GM12801 (cell line): Measurements from ENCODE around the gene RGS21.

Source experiments
- TF ChIP-seq, protein P1 (sequence below): IDR thresholded peaks from one replicate; pipeline ENCODE4 v1.5.1; 2011; ENCODE audit warnings: control low read depth; ENCODE audit not compliant: insufficient read length; ENCODE audit errors: extremely low read depth

Gene RGS21

DNA sequence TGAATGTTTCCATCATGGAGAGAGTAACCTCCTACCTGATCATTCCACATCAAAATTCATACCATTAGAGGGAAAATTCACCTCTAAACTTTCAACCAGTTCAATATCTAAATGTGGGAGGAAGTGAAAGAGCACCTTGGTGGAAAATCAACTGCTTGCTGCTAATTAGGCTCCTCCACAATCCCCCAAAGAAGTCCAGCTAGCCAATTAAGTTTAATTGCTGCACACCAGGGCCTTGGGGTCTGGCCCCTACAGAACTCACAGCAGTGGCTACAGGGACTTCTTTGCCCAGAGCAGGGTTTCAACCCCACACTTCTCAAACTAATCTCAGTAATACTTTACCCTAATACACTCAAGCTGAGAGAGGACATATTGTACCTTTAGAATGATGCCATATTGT, 62.1 kb downstream of the RGS21 start:
- TF ChIP-seq, protein P1, sequence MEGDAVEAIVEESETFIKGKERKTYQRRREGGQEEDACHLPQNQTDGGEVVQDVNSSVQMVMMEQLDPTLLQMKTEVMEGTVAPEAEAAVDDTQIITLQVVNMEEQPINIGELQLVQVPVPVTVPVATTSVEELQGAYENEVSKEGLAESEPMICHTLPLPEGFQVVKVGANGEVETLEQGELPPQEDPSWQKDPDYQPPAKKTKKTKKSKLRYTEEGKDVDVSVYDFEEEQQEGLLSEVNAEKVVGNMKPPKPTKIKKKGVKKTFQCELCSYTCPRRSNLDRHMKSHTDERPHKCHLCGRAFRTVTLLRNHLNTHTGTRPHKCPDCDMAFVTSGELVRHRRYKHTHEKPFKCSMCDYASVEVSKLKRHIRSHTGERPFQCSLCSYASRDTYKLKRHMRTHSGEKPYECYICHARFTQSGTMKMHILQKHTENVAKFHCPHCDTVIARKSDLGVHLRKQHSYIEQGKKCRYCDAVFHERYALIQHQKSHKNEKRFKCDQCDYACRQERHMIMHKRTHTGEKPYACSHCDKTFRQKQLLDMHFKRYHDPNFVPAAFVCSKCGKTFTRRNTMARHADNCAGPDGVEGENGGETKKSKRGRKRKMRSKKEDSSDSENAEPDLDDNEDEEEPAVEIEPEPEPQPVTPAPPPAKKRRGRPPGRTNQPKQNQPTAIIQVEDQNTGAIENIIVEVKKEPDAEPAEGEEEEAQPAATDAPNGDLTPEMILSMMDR: no peak

DNA sequence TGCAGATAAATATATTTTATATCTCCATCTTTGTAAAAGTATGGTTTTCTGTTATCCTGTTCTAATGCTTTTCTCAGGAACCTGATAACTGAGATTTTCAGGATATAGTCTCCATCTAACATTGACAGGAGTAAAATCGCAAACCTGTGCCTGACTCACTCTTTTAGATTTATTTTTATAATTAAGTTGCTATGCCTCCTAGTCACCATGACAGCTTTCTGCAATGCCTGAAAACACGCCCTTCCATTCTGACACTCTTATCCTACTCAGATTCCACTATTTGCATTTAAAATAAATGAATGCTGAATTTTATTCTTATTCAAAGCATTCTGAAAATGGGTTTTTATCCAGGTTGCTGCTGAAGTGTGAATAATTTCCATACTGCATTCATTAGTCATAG, 62.8 kb downstream of the RGS21 start:
- TF ChIP-seq, protein P1: no peak

DNA sequence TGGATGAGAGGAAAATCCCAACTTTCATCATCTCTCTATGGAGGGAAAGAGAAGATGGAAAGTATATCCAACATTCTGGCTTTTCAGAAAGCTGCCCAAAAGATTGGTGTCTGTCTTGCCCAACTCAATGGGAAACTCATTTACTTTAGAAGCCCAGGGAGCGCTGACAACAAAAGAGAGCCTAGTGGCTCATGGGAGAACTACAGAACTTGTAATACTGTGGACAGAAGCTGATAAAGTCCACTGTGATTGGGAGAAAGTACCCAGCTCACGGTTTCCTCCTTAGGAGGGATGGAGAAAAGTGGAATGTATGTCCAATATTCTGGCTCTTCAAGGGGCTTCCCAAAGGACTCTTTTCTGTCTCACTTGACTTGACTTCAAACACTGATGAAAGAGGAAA, 66.0 kb downstream of the RGS21 start:
- TF ChIP-seq, protein P1: no peak

DNA sequence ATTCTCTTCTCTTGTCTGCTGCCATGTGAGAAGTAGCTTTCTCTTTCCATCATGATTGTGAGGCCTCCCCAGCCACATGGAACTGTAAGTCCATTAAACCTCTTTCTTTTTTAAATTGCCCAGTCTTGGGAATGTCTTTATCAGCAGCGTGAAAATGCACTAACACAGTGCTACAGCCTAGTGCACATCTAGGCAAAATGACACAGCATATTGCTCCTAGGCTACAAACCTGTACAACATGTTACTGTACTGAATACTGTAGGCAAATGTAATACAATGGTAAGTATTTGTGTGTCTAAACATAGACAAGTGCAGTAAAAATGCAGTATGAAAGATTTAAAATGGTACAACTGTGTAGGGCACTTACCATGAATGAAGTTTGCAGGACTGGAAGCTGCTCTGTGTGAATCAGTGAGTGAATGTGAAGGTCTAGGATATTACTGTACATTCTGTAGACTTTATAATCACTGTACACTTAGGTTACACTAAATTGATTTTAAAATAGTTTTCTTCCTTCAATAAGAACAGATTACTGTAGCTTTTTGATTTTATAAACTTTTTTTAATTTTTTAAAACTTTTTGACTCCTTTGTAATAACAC, 69.4 kb downstream of the RGS21 start:
- TF ChIP-seq, protein P1: no peak

DNA sequence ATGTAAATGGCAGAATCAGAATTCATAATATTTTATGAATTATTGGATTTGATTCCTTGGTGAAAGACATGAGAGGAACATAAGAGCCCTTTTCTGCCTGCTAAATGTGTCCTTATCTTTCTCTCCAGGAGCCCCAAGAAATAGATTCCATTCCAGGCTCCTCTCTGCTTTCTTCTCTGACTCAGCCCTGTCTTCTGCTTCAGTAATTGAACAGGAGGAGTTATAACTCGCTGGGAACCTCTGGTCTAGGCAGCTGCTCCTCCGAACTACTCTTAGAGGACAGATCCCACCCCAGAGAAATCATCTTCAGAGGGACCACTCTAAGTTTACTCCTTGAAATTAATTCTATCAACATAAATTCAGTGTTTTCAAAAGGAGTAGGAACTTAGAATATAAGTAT, 78.4 kb downstream of the RGS21 start:
- TF ChIP-seq, protein P1: no peak

DNA sequence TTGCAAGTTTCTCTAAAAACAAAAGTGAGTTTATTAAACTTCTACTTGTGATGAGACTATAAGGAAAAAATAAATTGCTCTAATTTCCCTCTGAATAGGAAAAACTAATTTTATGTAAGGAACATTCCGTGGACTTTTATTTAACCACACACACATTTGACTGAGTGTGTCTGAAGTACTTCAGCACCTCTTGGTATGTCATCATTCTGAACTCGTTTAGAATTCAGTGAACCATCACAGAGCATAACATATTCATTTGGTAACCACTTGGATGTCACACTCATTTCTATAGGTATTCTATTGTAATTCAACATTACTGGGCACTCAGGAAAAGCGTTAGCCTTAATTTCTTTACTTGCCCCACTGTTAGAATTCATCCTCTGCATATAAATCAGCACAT, 79.1 kb downstream of the RGS21 start:
- TF ChIP-seq, protein P1: no peak

DNA sequence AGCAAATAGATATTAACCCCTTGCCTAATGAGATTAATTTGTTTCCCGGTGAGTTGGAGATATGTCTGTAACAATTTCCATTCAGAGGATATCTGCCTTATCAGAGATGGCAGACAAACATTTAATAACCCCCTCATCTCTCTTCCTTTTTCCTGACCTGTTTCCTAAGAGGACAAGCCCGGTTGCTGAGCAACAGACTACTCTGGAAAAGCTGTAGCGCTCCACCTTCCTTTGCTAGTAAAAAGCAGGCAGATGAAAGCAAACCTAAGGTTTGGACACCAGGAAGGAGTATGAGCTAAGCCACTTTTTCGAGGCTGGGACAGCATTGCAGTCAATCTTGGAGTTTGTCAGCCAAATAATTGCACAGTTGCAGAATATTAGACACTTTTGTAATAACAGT, 82.4 kb downstream of the RGS21 start:
- TF ChIP-seq, protein P1: no peak
